ENCODE measurements around the gene COX7C. TPM values are rescaled to one million over a fixed set of nuclear protein-coding genes. Genes with fewer than 3 reads are reported as not detected.
A peak's percentile ranks its signal among the peaks of the same experiment; 100 is the strongest.
"Not testable (repeated sequence)": the region's sequence is repeated elsewhere in the genome, so short reads cannot be mapped to it uniquely, and the experiment has no call there.

The COX7C gene
- 1,000 to 10,000 TPM; 1,071 to 1,153 (median 1,144) TPM for polyA plus RNA-seq (ENCODE audit: insufficient read length in 3 of 3)

- peak; percentile 94 to 96 (median 95) for DNase-seq (ENCODE audit: low read depth in 3 of 3, low spot score in 2 of 3)
Measured at GRCh38 chr5:86617756-86618576, at the start of gene COX7C. TSS of gene COX7C (plus strand) at chr5:86617941. CDS start at chr5:86618056, 115 bp downstream.

DNA sequence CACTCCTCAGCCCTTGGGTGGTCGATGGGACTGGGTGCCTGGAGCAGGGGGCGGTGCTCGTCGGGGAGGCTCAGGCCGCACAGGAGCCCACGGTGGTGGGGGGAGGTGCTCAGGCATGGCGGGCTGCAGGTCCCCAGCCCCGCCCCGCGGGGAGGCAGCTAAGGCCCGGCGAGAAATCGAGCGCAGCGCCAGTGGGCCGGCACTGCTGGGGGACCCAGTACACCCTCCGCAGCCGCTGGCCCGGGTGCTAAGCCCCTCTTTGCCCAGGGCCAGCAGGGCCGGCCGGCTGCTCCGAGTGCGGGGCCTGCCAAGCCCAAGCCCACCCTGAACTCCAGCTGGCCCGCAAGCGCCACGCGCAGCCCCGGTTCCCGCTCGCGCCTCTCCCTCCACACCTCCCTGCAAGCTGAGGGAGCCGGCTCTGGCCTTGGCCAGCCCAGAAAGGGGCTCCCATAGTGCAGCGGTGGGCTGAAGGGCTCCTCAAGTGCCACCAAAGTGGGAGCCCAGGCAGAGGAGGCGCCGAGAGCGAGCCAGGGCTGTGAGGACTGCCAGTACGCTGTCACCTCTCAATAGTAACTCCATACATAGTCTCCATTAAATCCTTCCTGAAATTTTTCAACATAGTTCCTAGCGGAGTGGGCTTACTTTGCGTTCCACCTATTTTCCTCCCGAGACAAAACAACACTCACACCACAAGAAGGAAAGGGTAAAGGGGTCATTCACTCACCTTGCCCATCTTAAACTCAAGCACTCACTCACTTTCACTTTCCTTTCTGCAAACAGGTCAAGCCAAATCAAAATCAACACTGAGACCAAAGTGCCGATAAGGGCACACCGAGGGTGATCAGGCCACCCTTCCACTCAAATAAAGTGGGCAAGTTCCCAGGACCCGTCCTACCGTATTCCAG lies 48.0 kb upstream of the COX7C start:
- DNase-seq (ENCODE audit: low read depth in 3 of 3, low spot score in 2 of 3) = not testable (repeated sequence)

DNA sequence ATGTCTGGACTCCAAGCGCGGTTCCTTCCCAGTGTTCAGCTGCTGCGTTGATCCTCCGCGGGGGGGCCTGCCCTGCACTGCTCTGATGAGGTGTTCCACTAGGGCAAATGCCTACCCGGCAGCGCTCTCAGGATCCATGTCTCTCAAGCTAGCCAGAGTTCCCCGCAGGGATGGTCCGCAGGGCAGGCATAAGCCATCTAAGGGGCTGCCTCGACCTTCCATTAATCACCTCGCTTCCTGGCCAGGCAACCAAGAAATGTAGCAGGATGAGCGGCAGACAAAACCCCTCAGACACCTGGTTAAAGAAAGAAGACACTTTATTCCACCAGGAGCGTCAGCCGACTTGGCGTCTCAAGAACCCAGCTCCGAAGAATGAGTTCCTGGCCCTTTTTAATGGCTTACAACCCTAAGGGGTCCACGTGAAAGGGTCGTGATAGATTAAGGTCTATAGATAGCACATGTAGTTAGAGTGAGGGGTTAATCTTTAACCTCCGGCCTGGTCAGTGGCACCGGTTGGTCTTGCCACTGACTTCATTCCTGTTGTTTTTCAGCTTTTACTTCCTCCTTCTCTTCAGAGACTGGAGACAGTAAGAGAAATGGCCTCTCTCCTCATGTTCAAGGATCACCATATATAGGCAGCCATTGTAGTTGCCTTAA lies 47.2 kb upstream of the COX7C start:
- DNase-seq (ENCODE audit: low read depth in 3 of 3, low spot score in 2 of 3) = no peak

GRCh38 chr5:86571109-86571508 lies 46.6 kb upstream of the COX7C start:
- DNase-seq (ENCODE audit: low read depth in 3 of 3, low spot score in 2 of 3) = not testable (repeated sequence)

DNA sequence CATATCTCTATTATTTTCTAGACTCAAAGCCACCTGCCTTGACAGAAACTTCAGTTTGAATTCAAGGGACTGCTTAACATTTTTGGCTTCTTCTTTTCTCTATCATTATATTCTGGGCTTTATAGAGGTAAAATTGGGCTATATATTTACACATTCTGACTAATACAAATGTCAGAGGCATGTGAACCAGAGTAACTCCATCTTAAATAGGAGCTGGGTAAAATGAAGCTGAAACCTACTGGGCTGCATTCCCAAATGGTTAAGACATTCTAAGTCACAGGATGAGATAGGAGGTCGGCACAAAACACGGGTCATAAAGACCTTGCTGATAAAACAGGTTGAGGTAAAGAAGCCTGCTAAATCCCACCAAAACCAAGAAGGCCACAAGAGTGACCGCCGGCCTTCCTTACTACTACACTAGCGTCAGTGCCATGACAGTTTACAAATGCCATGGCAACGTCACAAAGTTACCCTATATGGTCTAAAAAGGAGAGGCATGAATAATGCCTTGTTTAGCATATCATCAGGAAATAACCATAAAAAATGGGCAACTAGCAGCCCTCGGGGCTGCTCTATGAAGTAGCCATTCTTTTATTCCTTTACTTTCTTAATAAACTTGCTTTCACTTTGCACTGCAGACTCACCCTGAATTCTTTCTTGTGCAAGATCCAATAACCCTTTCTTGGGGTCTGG lies 44.8 kb upstream of the COX7C start:
- DNase-seq (ENCODE audit: low read depth in 3 of 3, low spot score in 2 of 3) = no peak

GRCh38 chr5:86579502-86579901 lies 38.2 kb upstream of the COX7C start:
- DNase-seq (ENCODE audit: low read depth in 3 of 3, low spot score in 2 of 3) = no peak

DNA sequence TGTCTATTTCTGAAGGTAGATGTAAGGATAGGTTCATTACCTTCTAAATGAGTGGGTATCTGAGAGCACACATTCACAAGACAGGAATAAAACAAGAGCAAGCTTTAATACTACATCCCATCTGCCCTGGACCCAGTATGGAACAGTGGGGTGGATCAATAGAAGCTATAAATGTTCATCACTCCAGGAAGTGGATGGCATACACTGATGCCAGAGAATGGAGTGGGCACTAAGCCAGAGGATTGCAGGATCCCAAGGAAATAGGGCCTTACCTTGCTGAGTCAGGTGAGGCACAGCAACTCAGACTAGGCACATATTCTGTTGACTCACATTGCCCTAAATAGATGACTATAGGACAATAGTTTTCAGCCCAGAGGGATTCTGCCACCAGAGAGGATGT lies 21.3 kb upstream of the COX7C start:
- DNase-seq (ENCODE audit: low read depth in 3 of 3, low spot score in 2 of 3) = no peak

GRCh38 chr5:86605881-86606280 lies 11.9 kb upstream of the COX7C start:
- no peak for DNase-seq (ENCODE audit: low read depth in 3 of 3, low spot score in 2 of 3)

DNA sequence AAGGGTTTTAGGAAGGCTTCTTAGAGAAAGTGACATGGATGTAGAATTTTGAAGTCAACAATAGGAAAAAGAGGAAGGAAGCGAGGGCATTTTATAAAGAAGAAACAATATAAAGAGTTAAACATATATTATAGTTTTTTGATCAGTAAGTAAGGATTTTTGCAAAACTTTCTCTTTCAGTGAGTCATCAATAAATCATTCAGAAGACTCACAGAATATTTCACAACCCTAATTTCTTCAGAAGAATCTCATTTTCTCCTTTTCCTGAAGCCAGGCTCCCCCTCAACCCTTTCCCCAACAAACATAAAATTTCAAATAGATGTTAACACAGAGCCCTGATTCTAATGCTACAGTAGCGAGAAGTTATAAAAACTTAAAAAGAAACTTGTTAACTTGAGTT lies 4.3 kb upstream of the COX7C start:
- no peak for DNase-seq (ENCODE audit: low read depth in 3 of 3, low spot score in 2 of 3)

DNA sequence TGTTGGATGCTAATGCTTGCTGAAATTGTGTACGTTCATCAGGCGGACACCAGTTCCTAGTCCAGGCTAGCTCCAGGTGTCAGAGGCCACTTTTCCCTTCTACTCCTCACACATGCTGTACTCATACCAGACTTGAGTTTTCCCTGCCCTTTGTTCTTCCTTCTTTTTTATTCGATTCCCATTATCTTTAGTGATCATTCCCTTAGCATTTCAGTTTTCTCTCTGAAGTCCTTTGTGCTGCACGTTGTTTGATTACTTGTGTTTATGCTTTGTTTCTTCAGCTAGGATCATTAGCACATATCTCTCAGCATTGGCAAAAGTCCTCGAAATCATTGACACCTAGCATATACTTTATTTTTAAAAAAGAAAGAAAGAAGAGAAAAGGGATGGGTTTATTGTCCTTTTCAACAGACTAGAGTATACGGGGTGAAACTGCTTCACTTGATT lies 409 bp upstream of the COX7C start:
- no peak for DNase-seq (ENCODE audit: low read depth in 3 of 3, low spot score in 2 of 3)

DNA sequence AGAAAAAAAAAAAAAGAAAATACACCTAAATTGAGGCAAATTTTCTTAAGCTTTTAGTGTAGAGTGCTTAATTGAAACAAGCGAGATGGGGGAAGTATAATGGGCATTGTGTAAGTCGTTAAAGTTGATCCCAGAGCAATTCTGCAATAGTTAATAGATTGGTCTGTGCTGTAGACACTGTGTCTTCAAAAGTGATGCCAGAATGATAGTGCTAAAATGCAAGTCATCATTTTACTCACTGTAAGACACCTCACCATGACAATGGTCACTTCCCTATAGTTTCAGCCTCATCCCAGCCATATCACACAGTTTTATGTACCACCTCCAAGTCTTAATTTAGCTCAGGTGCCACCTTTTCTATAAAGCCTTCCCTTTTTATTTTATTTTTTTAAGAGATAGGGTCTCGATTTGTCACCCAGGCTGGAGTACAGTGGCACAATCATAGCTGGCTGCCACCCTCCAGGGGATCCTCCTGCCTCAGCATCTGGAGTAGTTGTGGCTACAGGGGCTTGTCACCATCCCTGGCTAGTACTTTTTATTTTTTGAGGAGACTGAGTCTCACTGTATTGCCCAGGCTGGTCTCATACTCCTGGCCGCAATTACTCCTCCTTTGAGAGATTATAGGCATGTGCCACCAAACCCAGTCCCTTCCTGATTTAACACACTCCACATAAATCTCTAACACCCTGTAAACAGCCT lies 6.2 kb downstream of the COX7C start:
- DNase-seq (ENCODE audit: low read depth in 3 of 3, low spot score in 2 of 3) = no peak

- no peak for DNase-seq (ENCODE audit: low read depth in 3 of 3, low spot score in 2 of 3)
Measured at GRCh38 chr5:86625148-86625547, 7.4 kb downstream of the COX7C start.

- DNase-seq (ENCODE audit: low read depth in 3 of 3, low spot score in 2 of 3) = no peak
Measured at GRCh38 chr5:86626149-86626548, 8.4 kb downstream of the COX7C start.

GRCh38 chr5:86631165-86631564 lies 13.4 kb downstream of the COX7C start:
- no peak for DNase-seq (ENCODE audit: low read depth in 3 of 3, low spot score in 2 of 3)

DNA sequence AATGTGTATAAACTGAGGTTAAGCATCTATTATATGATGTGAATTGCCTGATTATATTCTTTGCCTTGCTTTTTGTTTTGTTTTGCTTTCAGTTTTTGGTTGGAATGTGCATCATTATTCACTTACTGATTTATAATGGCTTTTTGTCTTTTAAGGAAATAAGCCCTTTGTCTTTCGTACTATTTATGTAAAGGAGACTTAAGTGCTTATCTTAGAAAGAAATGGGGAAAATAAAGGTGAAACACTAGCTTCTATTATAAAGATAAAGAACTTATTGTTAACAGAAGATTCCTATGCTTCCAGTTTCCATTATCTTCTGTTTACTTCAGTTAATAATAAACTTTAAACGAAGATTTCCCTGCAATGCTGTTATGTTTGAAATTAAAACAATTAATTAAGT lies 23.3 kb downstream of the COX7C start:
- DNase-seq (ENCODE audit: low read depth in 3 of 3, low spot score in 2 of 3) = no peak

- no peak for DNase-seq (ENCODE audit: low read depth in 3 of 3, low spot score in 2 of 3)
Measured at GRCh38 chr5:86644843-86645242, 27.1 kb downstream of the COX7C start.

DNA sequence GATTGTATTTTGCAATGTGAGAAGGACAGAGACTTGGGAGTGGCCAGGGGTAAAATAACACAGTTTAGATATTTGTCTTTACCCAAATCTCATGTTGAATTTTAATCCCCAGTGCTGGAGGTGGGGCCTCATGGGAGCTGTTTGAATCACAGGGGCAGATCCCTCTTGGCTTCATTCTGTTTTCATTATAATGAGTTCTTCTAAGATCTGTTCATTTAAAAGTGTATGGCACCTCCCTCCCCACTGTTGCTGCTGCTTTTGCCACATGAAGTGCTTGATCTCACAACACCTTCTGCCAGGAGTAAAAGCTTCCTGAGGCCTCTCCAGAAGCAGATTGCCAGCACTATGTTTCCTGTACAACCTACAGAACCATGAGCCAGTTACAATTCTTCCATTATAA lies 28.1 kb downstream of the COX7C start:
- no peak for DNase-seq (ENCODE audit: low read depth in 3 of 3, low spot score in 2 of 3)

DNA sequence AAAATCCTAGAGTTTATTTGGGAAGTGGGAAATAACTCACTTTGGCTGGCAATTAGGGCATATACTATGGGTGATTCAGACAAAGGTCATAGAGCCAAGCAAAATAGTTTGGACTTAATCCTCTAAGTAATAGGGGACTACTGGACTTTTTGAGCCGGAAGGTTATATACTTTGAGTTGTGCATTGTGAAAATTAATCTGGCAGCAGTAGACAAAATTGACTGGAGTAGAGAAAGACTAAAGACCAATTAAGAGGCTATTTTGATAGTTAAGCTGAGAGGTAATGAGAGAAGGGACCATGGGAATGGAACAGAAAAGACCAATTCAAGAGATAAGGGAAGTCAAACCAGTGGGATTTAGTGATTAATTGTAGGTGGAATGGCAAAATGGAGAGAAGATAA lies 28.9 kb downstream of the COX7C start:
- no peak for DNase-seq (ENCODE audit: low read depth in 3 of 3, low spot score in 2 of 3)

- no peak for DNase-seq (ENCODE audit: low read depth in 3 of 3, low spot score in 2 of 3)
Measured at GRCh38 chr5:86649832-86650505, 32.2 kb downstream of the COX7C start.
